LNCAP (cell line): ENCODE results near the gene TMCC1.
A peak's percentile ranks its signal among the peaks of the same experiment; 100 is the strongest.

ENCODE experiments used
- CTCF ChIP-seq: fragments of 450-650 bp; IDR thresholded peaks from 2 replicates; pipeline ENCODE4 v1.5.1; 2017; ENCODE audit warnings: mild to moderate bottlenecking

The TMCC1 gene

GRCh38 chr3:129632056-129632455, 261.5 kb downstream of the TMCC1 start:
- no peak for TF ChIP-seq CTCF

- no peak for TF ChIP-seq CTCF
These were observed 264.5 kb downstream of the TMCC1 start for GRCh38 chr3:129629011-129629410.

GRCh38 chr3:129628169-129628522, 265.4 kb downstream of the TMCC1 start:
- TF ChIP-seq CTCF, result no peak

GRCh38 chr3:129627350-129628168, 266.0 kb downstream of the TMCC1 start:
- peak; percentile 83 for TF ChIP-seq CTCF

- TF ChIP-seq CTCF, result no peak
These were observed 266.7 kb downstream of the TMCC1 start for GRCh38 chr3:129626744-129627349.

GRCh38 chr3:129625072-129625874, 268.2 kb downstream of the TMCC1 start:
- no peak for TF ChIP-seq CTCF

- TF ChIP-seq CTCF, result no peak
These were observed 269.0 kb downstream of the TMCC1 start for GRCh38 chr3:129624347-129625071.
